ENCODE measurements around the gene MAP6. TPM values are rescaled to one million over a fixed set of nuclear protein-coding genes. Genes with fewer than 3 reads are reported as not detected.

Gene MAP6
- total and polyA plus RNA-seq, 9 of the 15 experiments (the other 6 are each of a cell fraction or from before 2014, with no cell fraction given), result not detected

DNA sequence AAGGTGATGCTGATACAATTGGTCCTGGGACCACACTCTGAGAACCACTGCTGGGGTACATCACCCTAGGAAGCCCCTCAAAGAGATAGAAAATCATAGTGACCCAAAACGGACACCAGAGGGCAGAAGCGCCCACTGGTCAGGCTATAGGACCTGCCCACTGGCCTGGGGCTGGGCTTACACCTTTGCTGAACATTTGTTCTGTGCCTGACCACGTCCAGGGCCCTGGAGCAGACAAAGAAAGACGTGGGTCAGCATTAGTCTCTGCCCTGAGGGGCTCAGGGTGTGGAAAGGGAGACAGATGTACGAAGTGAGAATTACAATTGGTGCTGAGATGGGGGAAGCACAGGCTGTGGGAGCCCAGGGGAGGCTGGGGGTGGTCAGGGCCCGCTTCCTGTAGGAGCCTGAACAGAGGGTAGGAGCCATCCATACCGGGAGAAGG, 121.2 kb downstream of the MAP6 start:
- CTCF ChIA-PET (ENCODE audit: low intra/inter-chr PET ratio), result interaction anchor here (0.6 to 2.2 kb wide), 4 partner anchors 27 to 772 kb away, joined by 3 to 7 read pairs (median 4); no protein-coding TSS in a partner anchor
- 0 out of 2 replicates have a peak, but pooled peaks have one; percentile 43 for TF ChIP-seq XRCC5 (IDR thresholded peaks at IDR 0.05; ENCODE audit: low read depth, low read length)
- TF ChIP-seq HDAC1 (IDR thresholded peaks at IDR 0.05), result no peak
- TF ChIP-seq MAZ (CRISPR knock-in tag; conservative IDR thresholded peaks at IDR 0.05 in 1 of 2, IDR thresholded peaks at IDR 0.05 in 1 of 2), result peak; percentile 33 to 72; a peak in 1 of 4 replicates
- peak; percentile 20; the same call in 1 of the 2 replicates for TF ChIP-seq EP400 (IDR thresholded peaks at IDR 0.05)
- TF ChIP-seq TAF7 (tag; IDR thresholded peaks at IDR 0.05), result no peak
- TF ChIP-seq, protein P1, sequence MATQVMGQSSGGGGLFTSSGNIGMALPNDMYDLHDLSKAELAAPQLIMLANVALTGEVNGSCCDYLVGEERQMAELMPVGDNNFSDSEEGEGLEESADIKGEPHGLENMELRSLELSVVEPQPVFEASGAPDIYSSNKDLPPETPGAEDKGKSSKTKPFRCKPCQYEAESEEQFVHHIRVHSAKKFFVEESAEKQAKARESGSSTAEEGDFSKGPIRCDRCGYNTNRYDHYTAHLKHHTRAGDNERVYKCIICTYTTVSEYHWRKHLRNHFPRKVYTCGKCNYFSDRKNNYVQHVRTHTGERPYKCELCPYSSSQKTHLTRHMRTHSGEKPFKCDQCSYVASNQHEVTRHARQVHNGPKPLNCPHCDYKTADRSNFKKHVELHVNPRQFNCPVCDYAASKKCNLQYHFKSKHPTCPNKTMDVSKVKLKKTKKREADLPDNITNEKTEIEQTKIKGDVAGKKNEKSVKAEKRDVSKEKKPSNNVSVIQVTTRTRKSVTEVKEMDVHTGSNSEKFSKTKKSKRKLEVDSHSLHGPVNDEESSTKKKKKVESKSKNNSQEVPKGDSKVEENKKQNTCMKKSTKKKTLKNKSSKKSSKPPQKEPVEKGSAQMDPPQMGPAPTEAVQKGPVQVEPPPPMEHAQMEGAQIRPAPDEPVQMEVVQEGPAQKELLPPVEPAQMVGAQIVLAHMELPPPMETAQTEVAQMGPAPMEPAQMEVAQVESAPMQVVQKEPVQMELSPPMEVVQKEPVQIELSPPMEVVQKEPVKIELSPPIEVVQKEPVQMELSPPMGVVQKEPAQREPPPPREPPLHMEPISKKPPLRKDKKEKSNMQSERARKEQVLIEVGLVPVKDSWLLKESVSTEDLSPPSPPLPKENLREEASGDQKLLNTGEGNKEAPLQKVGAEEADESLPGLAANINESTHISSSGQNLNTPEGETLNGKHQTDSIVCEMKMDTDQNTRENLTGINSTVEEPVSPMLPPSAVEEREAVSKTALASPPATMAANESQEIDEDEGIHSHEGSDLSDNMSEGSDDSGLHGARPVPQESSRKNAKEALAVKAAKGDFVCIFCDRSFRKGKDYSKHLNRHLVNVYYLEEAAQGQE (IDR thresholded peaks at IDR 0.05; ENCODE audit: borderline replicate concordance), result peak; percentile 94
- TF ChIP-seq, protein P1 (CRISPR knock-in tag; IDR thresholded peaks at IDR 0.05; ENCODE audit: low read depth), result no peak
- TF ChIP-seq ZNF766 (CRISPR knock-in tag; conservative IDR thresholded peaks at IDR 0.05), result no peak
- no peak for TF ChIP-seq MED1 (CRISPR knock-in tag; IDR thresholded peaks at IDR 0.05; ENCODE audit: borderline replicate concordance)
- no peak for TF ChIP-seq ZBTB17 (CRISPR knock-in tag; IDR thresholded peaks at IDR 0.05)
- TF ChIP-seq, protein P2, sequence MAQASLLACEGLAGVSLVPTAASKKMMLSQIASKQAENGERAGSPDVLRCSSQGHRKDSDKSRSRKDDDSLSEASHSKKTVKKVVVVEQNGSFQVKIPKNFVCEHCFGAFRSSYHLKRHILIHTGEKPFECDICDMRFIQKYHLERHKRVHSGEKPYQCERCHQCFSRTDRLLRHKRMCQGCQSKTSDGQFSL (CRISPR knock-in tag; IDR thresholded peaks at IDR 0.05), result no peak
- TF ChIP-seq, protein P2 (tag; IDR thresholded peaks at IDR 0.05), result no peak
- TF ChIP-seq SMC3 (conservative IDR thresholded peaks at IDR 0.05; ENCODE audit: insufficient read depth, low read depth, low read length), result peak; percentile 88
- TF ChIP-seq SNIP1 (IDR thresholded peaks at IDR 0.05; ENCODE audit: low read depth), result no peak
- TF ChIP-seq ZNF324 (CRISPR knock-in tag; IDR thresholded peaks at IDR 0.05), result no peak

More for the DNA sequence above, 121.2 kb downstream of the MAP6 start:
- no peaks in the 10 kb centered on the region for H3K9me3 ChIP-seq (replicated peaks; ENCODE audit: control insufficient read depth, insufficient read depth, low read depth, low read length)
- H3K9me1 ChIP-seq (ENCODE audit: control insufficient read depth, insufficient read depth, low read length), result no peaks in the 10 kb centered on the region
- WGBS (ENCODE audit: insufficient coverage, low coverage, missing lambda C conversion rate), result 21% methylated on average over 7 of the region's 7 CpGs
- peak; percentile 82 to 91 (median 87) for DNase-seq (ENCODE audit: extremely low read depth in 1 of 4, low spot score in 3 of 4)
- no peaks in the 10 kb centered on the region for H3K27me3 ChIP-seq (ENCODE audit: control insufficient read depth in 2 of 2, insufficient read depth in 2 of 2, low read length in 2 of 2)
- peak overlapping the region in 1 of 2 experiments; percentile 62; a peak in 1 of 4 replicates for H3K9ac ChIP-seq (ENCODE audit: insufficient read depth in 1 of 2, low read depth in 2 of 2, low read length in 2 of 2)
- in situ Hi-C loops (cut with MboI) (loop anchor here (5.0 kb wide), 1 partner anchor 35 kb away; no protein-coding TSS in a partner anchor), intact Hi-C loops (cut with micrococcal nuclease) (loop anchor here (1.0 to 5.0 kb wide), 4 partner anchors 17 to 221 kb away; partner anchors contain the start of gene DGAT2)
- POLR2A ChIA-PET, result no interaction called here
- peak overlapping the region; percentile 74 for H2AFZ ChIP-seq (ENCODE audit: low read depth, low read length)
- H3K36me3 ChIP-seq (ENCODE audit: control insufficient read depth, insufficient read depth, low read length), result no peaks in the 10 kb centered on the region
- FAIRE-seq, result peak; percentile 89
- no peaks in the 10 kb centered on the region for H3K79me2 ChIP-seq (ENCODE audit: control insufficient read depth, insufficient read depth, low read length)
- no TSS peak for BruUV-seq (replicated peaks)
- no peak overlapping the region for H3K27ac ChIP-seq (ENCODE audit: extremely low read depth, low read depth, low read length)
- peak; percentile 93 for ATAC-seq
- H4K20me1 ChIP-seq (replicated peaks; ENCODE audit: control insufficient read depth, insufficient read depth, low read length), result no peaks in the 10 kb centered on the region
- H3K4me3 ChIP-seq, result no peak overlapping the region
- no peak overlapping the region for H3K4me2 ChIP-seq (ENCODE audit: insufficient read depth, low read length)
- peaks cover 13 to 16% of the 10 kb centered on the region in 2 experiments; a peak in 4 of 5 replicates for H3K4me1 ChIP-seq (replicated peaks in 1 of 2; ENCODE audit: control insufficient read depth in 2 of 2, insufficient read depth in 2 of 2, low read length in 2 of 2)

Measured in K562 (cell line).